T-helper 2 cell (primary cell): ENCODE results near the gene CENPT.

Source experiments
- DNase-seq, 5 experiments: peaks; one replicate each; pipeline versions ENCODE4 v3.0.0 to v3.0.0-alpha.2; 2012 to 2022

CENPT gene

GRCh38 chr16:67805718-67806427, 41.6 kb downstream of the CENPT start:
- no peak for DNase-seq

GRCh38 chr16:67804853-67805542, 42.5 kb downstream of the CENPT start:
- DNase-seq = peak in 1 of 5 experiments; percentile 19

- no peak for DNase-seq
Measured at GRCh38 chr16:67803894-67804293, 43.6 kb downstream of the CENPT start.

GRCh38 chr16:67801883-67802282, 45.6 kb downstream of the CENPT start:
- peak in 2 of 5 experiments; percentile 13 to 85 for DNase-seq

- DNase-seq = no peak
Measured at GRCh38 chr16:67801241-67801640, 46.3 kb downstream of the CENPT start.

- no peak for DNase-seq
Measured at GRCh38 chr16:67800338-67800926, 47.1 kb downstream of the CENPT start.

GRCh38 chr16:67796099-67796718, 51.3 kb downstream of the CENPT start:
- no peak for DNase-seq

- DNase-seq = no peak
Measured at GRCh38 chr16:67790071-67790470, 57.4 kb downstream of the CENPT start.

GRCh38 chr16:67786491-67786890, 61.0 kb downstream of the CENPT start:
- no peak for DNase-seq

GRCh38 chr16:67783353-67783725, 64.2 kb downstream of the CENPT start:
- DNase-seq = no peak

- DNase-seq = no peak
Measured at GRCh38 chr16:67782567-67783352, 64.7 kb downstream of the CENPT start.

GRCh38 chr16:67781565-67781921, 66.0 kb downstream of the CENPT start:
- DNase-seq = peak in 1 of 5 experiments; percentile 84

GRCh38 chr16:67780847-67781564, 66.5 kb downstream of the CENPT start:
- no peak for DNase-seq

GRCh38 chr16:67779256-67780014, 68.1 kb downstream of the CENPT start:
- DNase-seq = no peak
